ENCODE data around the gene LSM6.

Gene LSM6

DNA sequence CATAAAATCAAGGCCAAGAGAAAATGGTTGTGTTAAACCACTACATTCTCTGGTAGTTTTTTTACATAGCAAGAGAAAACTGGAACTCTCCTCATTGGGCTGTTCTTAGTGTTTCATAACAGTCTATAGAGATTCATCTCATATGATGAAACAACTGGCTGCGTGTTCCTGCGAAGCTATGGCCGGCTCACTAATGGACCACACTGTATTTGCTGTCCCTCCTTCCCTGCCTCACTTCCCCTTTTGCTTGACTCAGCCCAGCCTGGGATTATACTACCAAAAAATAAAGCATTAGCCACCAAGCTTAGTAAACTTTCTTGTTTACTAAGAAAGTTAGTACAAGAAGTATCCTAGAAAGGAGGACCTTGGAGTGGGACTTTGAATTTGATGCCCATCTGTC, 31.6 kb upstream of the LSM6 start:
- Mint-ChIP-seq H3K27ac (no peak overlapping the region), H3K4me3 (no peak overlapping the region), H3K9me3 (no peaks in the 10 kb centered on the region), H3K36me3 (ENCODE audit: low read depth) (no peaks in the 10 kb centered on the region), H3K4me1 (no peaks in the 10 kb centered on the region), H3K27me3 (ENCODE audit: low read depth, poor library complexity) (no peaks in the 10 kb centered on the region)
- no peak for DNase-seq
- TF ChIP-seq, protein P1, sequence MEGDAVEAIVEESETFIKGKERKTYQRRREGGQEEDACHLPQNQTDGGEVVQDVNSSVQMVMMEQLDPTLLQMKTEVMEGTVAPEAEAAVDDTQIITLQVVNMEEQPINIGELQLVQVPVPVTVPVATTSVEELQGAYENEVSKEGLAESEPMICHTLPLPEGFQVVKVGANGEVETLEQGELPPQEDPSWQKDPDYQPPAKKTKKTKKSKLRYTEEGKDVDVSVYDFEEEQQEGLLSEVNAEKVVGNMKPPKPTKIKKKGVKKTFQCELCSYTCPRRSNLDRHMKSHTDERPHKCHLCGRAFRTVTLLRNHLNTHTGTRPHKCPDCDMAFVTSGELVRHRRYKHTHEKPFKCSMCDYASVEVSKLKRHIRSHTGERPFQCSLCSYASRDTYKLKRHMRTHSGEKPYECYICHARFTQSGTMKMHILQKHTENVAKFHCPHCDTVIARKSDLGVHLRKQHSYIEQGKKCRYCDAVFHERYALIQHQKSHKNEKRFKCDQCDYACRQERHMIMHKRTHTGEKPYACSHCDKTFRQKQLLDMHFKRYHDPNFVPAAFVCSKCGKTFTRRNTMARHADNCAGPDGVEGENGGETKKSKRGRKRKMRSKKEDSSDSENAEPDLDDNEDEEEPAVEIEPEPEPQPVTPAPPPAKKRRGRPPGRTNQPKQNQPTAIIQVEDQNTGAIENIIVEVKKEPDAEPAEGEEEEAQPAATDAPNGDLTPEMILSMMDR (IDR thresholded peaks at IDR 0.05): no peak

DNA sequence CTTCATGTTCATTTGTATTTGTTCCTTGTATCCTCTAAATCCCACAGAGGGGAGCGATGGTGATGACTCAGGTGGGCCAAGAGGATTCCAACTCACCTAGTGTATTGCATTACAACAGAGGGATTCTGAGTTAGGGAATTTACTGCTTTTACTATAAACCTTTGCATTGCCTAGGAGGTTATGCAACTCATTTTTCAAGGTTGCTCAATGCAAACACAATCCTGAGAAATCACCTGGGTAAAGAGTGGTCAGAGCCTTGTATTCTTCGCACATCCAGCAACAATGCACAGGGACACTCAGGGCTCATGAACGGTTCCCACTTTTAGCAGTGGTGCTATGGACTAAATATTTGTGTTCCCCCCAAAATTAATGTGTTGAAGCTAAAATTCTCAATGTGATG, 28.6 kb upstream of the LSM6 start:
- no peak overlapping the region for H3K27ac Mint-ChIP-seq
- H3K4me3 Mint-ChIP-seq: no peak overlapping the region
- H3K9me3 Mint-ChIP-seq: no peaks in the 10 kb centered on the region
- H3K4me1 Mint-ChIP-seq: no peaks in the 10 kb centered on the region
- TF ChIP-seq, protein P1 (IDR thresholded peaks at IDR 0.05): no peak
- no peaks in the 10 kb centered on the region for H3K36me3 Mint-ChIP-seq (ENCODE audit: low read depth)
- DNase-seq: no peak
- no peaks in the 10 kb centered on the region for H3K27me3 Mint-ChIP-seq (ENCODE audit: low read depth, poor library complexity)

DNA sequence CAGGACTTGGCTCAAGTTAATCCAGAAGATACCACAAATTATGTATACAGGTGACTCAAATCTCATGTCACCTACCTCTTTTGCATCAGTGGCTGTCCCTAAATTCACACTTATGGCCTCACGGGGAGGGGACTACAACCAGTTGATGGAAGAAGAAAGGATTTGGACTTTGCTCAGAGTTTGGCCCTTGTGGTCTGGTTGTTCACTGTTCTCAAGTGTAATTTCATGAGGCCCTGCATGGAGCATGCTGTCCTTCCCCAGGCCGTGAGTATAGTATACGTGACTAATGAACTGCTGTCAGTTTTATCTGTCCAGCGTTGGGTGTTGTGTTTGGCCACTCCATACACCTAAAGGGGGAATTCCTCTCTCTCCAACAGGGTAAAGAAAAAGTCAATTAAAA, 27.5 kb upstream of the LSM6 start:
- no peaks in the 10 kb centered on the region for H3K27me3 Mint-ChIP-seq (ENCODE audit: low read depth, poor library complexity)

DNA sequence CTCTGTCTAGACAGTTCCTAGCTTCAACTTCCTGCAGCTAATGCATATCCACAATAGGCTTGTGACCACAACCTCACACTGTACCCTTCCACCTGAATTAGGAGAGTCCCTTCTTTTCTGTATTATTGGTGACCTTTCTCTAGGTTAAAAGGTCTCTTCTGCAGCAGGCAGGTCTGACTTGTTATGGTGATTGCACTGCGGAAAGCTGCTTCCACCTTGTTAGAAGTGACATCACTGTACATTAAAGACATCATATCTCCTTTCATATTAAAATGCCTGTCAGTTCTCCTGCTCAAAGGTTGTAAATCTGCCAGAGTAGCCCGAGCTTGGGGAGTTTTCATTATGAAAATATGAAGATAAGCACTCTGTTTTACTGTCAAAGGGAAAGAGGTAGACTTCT, 21.5 kb upstream of the LSM6 start:
- H3K27ac Mint-ChIP-seq: no peak overlapping the region
- no peaks in the 10 kb centered on the region for H3K27me3 Mint-ChIP-seq (ENCODE audit: low read depth, poor library complexity)
- no peak overlapping the region for H3K4me3 Mint-ChIP-seq

More for the DNA sequence above, 27.5 kb upstream of the LSM6 start:
- no peaks in the 10 kb centered on the region for H3K9me3 Mint-ChIP-seq
- DNase-seq: no peak
- H3K4me1 Mint-ChIP-seq: no peaks in the 10 kb centered on the region
- H3K4me3 Mint-ChIP-seq: no peak overlapping the region
- TF ChIP-seq, protein P1 (IDR thresholded peaks at IDR 0.05): no peak
- H3K27ac Mint-ChIP-seq: no peak overlapping the region
- no peaks in the 10 kb centered on the region for H3K36me3 Mint-ChIP-seq (ENCODE audit: low read depth)

DNA sequence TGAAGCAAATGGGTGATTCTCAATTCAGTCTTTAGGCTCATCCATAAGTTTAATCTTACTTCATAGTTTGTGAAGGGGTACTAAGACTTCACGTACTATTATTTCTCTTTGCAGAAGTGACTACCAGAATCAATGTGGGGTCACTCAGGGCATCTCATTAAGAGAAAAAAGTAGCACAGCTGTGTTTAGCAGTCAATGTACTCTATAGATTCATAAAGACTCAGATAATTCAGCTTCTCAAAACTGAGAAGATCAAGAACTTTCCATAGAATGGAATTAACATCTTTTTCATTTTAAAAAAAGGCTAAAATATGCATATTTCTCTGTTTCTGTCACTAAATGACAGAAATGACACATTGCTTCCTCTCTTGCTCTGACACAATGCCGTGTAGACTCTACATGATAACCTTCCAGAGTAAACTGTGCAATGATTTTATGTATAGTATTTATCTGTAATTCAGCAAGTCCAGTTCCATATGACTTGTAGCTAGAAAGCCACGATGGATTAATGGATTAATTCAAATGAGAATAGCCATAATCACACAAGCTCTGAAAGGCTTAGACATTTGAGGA, 20.3 kb upstream of the LSM6 start:
- no peak for DNase-seq
- no peaks in the 10 kb centered on the region for H3K27me3 Mint-ChIP-seq (ENCODE audit: low read depth, poor library complexity)
- H3K9me3 Mint-ChIP-seq: peaks cover 6% of the 10 kb centered on the region
- no peak overlapping the region for H3K27ac Mint-ChIP-seq
- H3K4me3 Mint-ChIP-seq: no peak overlapping the region
- TF ChIP-seq, protein P1 (IDR thresholded peaks at IDR 0.05): no peak
- H3K36me3 Mint-ChIP-seq (ENCODE audit: low read depth): no peaks in the 10 kb centered on the region
- no peaks in the 10 kb centered on the region for H3K4me1 Mint-ChIP-seq

More for the DNA sequence above, 21.5 kb upstream of the LSM6 start:
- TF ChIP-seq, protein P1 (IDR thresholded peaks at IDR 0.05): no peak
- H3K4me1 Mint-ChIP-seq: no peaks in the 10 kb centered on the region
- H3K9me3 Mint-ChIP-seq: peaks cover 6% of the 10 kb centered on the region
- DNase-seq: no peak
- no peaks in the 10 kb centered on the region for H3K36me3 Mint-ChIP-seq (ENCODE audit: low read depth)

DNA sequence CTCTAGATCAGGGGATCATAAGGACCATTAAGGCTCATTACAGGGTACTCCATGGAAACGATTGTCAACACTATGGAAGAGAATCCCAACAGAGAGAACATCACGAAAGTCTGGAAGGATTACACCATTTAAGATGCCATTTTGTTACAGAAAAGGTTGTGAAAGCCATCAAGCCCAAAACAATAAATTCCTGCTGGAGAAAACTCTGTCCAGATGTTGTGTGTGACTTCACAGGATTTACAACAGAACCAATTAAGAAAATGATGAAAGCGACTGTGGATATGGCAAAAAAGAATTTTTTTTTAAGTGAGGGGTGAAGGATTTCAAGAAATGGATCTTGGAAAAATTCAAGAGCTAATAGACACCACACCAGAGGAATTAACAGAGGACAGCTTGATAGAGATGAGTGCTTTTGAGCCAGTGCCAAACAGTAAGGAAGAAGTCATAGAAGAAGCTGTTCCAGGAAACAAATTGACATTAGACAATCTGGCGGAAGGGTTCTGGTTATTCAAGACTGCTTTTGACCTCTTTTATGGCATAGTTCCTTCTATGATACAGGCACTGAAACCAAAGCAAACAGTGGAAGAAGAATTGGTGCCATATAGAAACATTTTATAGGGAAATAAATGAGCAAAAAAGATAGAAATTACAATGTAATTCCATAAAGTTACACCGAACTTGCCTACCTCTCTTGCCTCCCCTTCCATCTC, 17.3 kb upstream of the LSM6 start:
- Mint-ChIP-seq H3K9me3 (peaks cover 24% of the 10 kb centered on the region), H3K27me3 (ENCODE audit: low read depth, poor library complexity) (no peaks in the 10 kb centered on the region), H3K4me3 (no peak overlapping the region), H3K36me3 (ENCODE audit: low read depth) (no peaks in the 10 kb centered on the region), H3K4me1 (no peaks in the 10 kb centered on the region), H3K27ac (no peak overlapping the region)
- TF ChIP-seq, protein P1 (IDR thresholded peaks at IDR 0.05): no peak
- DNase-seq: no peak

All from nephron progenitor cell (in vitro differentiated cells).